GM04503 (cell line): ENCODE data around the gene CHN2.
"Not testable (repeated sequence)": the region's sequence is repeated elsewhere in the genome, so short reads cannot be mapped to it uniquely, and the experiment has no call there.

Experiments used
- DNase-seq: peaks from one replicate; pipeline ENCODE4 v3.0.0-alpha.2; 2012; ENCODE audit warnings: low read depth

Gene CHN2

GRCh38 chr7:29189743-29190201, 4.8 kb upstream of the CHN2 start:
- no peak for DNase-seq

GRCh38 chr7:29190349-29191045, 4.1 kb upstream of the CHN2 start:
- DNase-seq: no peak

GRCh38 chr7:29192323-29192722, 2.3 kb upstream of the CHN2 start:
- no peak for DNase-seq

- no peak for DNase-seq
Measured at GRCh38 chr7:29192811-29193210, 1.8 kb upstream of the CHN2 start.

GRCh38 chr7:29193316-29194205, 1.0 kb upstream of the CHN2 start:
- DNase-seq: no peak

- no peak for DNase-seq
Measured at GRCh38 chr7:29194206-29194593, 375 bp upstream of the CHN2 start.

GRCh38 chr7:29196191-29196590, 1.6 kb downstream of the CHN2 start:
- no peak for DNase-seq

- DNase-seq: no peak
Measured at GRCh38 chr7:29196971-29197595, 2.5 kb downstream of the CHN2 start.

- no peak for DNase-seq
Measured at GRCh38 chr7:29197916-29198315, 3.3 kb downstream of the CHN2 start.

DNA sequence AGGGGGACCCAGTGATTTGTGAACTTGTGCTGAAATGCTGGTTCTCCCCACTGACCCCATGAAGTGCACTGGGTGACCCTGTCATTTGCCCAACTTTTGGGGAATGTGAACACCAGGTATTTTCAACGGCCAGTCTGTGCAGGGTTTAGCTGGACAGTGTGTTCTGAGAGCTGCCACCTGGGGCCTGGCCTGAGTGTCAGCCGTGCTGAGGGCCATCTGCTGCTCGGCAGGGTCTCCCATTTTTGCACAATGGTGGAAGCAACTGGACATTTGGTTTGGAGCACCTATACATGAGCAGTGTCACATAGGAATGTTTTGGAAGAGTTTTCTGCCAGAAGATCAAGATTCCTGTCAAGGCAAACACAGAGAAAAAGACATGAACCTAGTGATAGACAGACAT, 5.2 kb downstream of the CHN2 start:
- no peak for DNase-seq

- no peak for DNase-seq
Measured at GRCh38 chr7:29202651-29203069, 8.1 kb downstream of the CHN2 start.

GRCh38 chr7:29204491-29205272, 10.1 kb downstream of the CHN2 start:
- DNase-seq: no peak

- no peak for DNase-seq
Measured at GRCh38 chr7:29207162-29207801, 12.7 kb downstream of the CHN2 start.

GRCh38 chr7:29208410-29209250, 14.1 kb downstream of the CHN2 start:
- no peak for DNase-seq

- DNase-seq: no peak
Measured at GRCh38 chr7:29209745-29210144, 15.2 kb downstream of the CHN2 start.

DNA sequence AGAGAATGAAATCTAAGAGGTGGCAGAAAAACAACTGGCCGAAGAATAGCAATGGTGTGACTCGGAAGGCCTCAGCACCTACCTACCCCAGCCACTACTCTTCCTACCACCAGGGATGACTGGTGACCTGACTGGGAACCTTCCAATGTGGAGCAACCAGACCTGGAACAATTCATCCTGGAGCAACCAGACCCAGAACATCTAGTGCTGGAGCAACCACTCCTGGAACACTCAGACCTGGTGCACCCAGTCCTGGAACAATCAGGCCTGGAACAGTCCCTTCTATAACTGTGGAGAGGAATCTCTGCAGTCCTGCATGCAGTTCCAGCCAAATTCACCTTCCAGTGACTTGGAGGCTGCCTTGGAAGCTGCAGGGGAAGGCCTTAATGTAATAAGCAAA, 18.2 kb downstream of the CHN2 start:
- DNase-seq: not testable (repeated sequence)

DNA sequence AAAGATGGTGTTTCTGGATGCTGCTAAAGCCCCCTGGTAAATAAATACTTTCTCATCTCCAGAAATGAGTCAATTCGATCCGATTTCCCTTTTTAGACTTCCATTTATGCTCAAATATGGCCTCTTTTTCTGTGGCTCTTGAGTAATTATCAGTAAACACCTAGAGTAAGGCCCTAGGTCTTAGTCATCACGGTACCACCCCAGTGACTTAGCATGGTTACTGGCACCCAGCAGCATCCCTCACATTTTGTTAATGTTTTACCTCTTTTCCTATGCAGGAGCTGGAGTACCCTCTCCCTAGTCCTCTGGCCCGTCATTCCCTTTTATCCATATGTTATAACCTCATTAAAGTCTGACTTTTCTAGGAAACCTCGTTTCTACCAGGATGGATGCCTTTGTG, 19.5 kb downstream of the CHN2 start:
- no peak for DNase-seq

DNA sequence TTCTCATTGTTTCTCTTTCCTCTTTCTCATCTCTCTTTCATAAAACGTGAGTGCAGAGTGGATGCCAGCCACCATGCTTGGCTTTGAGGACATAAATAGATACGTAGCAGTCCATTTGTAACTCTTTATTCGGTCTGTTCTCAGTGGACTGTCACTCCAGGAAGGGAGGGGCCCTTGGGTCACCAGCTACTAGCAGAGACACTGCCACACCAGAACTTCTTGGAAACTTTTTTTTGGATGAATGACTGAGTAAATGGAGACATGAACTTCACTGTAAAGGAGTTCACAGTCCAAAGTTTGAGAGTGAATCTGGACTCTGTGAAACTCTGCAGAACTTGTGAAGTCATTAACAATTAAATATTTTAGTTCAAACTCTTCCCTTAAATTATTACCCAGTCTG, 20.2 kb downstream of the CHN2 start:
- no peak for DNase-seq

DNA sequence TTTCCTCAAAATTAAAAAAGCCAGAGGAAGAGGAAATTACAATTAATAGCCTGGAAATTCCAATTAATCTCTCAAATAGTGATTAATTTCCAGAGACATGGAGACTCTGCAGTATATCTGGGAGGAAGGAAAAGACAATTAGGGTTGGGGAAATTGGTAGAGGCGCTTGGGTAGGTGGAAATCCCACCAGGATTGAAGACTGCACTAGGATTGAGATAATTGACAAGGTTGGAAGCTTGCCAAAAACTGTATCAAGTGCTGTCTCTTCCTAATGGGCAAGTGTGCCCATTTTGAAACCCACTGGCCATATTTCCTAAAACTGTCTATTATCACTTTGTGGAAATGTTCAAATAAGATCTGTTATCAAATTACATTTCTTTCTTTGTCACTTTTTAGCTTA, 21.6 kb downstream of the CHN2 start:
- DNase-seq: no peak

GRCh38 chr7:29217113-29217512, 22.5 kb downstream of the CHN2 start:
- no peak for DNase-seq

DNA sequence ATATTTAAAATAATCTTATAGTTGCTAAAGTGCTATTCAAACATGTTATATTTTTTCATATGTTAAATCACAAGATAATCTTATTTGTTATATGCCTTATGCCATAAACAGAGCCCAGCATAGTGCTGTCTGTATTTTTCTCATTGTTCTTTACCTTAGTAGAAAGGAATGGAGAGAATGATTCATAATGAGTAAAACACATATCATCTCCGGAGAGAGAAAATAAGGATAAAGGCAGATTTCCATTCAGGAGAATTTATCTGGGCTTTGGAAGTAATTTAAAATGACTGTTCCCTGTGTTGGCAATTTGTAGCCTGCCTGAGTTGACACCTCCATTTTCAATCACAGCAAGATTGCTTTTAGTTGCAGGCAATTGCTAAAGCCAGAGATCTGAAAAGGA, 30.2 kb downstream of the CHN2 start:
- no peak for DNase-seq
